ENCODE measurements around the gene ABCF1. TPM values are rescaled to one million over a fixed set of nuclear protein-coding genes. Genes with fewer than 3 reads are reported as not detected.
"Not testable (repeated sequence)": the region's sequence is repeated elsewhere in the genome, so short reads cannot be mapped to it uniquely, and the experiment has no call there.

Gene ABCF1
- 10 to 100 TPM; 64.3 to 65.2 TPM for total RNA-seq

DNA sequence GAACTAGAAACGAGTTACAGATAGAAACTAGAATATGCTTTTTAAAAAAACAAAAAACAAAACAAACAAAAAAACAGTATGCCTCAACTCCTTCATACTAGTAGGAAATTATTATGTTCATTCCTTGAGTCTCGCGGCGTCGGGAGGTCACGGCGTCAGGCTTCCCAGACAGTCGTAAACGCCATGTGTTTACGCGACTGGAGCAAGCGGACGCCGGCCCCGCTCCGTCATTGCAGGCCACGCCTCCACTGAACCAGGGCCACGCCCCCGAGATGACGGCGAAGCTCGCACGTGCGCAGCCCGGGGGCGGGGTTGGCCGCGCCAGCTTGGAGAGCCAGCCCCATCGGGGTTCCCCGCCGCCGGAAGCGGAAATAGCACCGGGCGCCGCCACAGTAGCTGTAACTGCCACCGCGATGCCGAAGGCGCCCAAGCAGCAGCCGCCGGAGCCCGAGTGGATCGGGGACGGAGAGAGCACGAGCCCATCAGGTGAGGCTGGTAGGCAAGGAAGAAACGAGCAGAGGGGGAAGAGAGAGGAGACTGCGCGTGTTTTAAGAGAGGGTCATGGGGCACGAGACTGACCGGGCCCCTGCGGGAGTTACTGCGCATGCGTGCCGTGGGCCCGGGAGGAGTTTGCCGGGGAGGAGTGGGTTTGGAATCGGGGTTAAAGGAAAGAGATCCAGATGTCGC is at the start of gene ABCF1:
Gene ABCF1 (plus strand): TSS at position 368 of the 687 bp plus-strand sequence. CDS start 46 bp downstream, at position 414.
- Mint-ChIP-seq H3K4me1 (peaks cover 63% of the 10 kb centered on the region), H3K4me3 (peak within 1 kb of the TSS; percentile 97), H3K27me3 (no peaks in the 10 kb centered on the region), H3K36me3 (ENCODE audit: low read depth) (peaks cover 18% of the 10 kb centered on the region), H3K9me3 (no peaks in the 10 kb centered on the region), H3K27ac (peak within 1 kb of the TSS; percentile 97)
- DNase-seq = peak; percentile 99
- POLR2A ChIA-PET = interaction anchor here (0.8 to 2.8 kb wide), 22 partner anchors 9 to 505 kb away, joined by 3 to 61 read pairs (median 5); partner anchors contain the start of genes GNL1, MDC1, MRPS18B and PPP1R11
- CTCF ChIA-PET = interaction anchor here (0.7 to 2.3 kb wide), 11 partner anchors 14 to 160 kb away, joined by 3 to 15 read pairs (median 5); partner anchors contain the start of genes DHX16, GNL1 and PRR3

DNA sequence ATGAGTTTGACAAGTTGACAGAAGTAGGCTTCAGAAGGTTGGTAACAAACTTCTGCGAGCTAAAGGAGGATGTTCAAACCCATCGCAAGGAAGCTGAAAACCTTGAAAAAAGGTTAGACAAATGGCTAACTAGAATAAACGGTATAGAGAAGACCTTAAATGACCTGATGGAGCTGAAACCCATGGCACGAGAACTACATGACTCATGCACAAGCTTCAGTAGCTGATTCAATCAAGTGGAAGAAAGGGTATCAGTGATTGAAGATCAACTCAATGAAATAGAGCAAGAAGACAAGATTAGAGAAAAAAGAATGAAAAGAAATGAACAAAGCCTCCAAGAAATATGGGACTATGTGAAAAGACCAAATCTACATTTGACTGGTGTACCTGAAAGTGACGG is 49.3 kb upstream of the ABCF1 start:
- ChIA-PET CTCF (interaction anchor here (3.8 kb wide), 1 partner anchor 10 kb away, joined by 15 read pairs; no protein-coding TSS in a partner anchor), POLR2A (interaction anchor here (1.1 to 1.6 kb wide), 4 partner anchors 13 to 42 kb away, joined by 3 to 7 read pairs (median 4); no protein-coding TSS in a partner anchor)
- H3K27me3 Mint-ChIP-seq = peaks cover 12% of the 10 kb centered on the region

DNA sequence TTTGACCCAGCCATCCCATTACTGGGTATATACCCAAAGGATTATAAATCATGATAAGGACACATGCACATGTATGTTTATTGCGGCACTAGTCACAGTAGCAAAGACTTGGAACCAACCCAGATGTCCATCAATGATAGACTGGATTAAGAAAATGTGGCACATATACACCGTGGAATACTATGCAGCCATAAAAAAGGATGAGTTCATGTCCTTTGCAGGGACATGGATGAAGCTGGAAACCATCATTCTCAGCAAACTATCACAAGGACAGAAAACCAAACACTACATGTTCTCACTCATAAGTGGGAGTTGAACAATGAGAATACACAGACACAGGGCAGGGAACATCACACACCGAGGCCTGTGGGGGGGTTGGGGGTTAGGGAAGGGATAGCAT is 44.8 kb upstream of the ABCF1 start:
- H3K9me3 Mint-ChIP-seq, H3K27ac Mint-ChIP-seq, DNase-seq, CTCF ChIA-PET, H3K4me3 Mint-ChIP-seq: not testable (repeated sequence)
- H3K36me3 Mint-ChIP-seq (ENCODE audit: low read depth) = peaks cover 17% of the 10 kb centered on the region
- peaks cover 12% of the 10 kb centered on the region for H3K27me3 Mint-ChIP-seq
- POLR2A ChIA-PET = interaction anchor here (1.0 to 2.0 kb wide), 3 partner anchors 32 to 35 kb away, joined by 3 to 10 read pairs (median 3); no protein-coding TSS in a partner anchor
- H3K4me1 Mint-ChIP-seq = peaks cover 37% of the 10 kb centered on the region

More for the DNA sequence above, 49.3 kb upstream of the ABCF1 start:
- peaks cover 41% of the 10 kb centered on the region for H3K36me3 Mint-ChIP-seq (ENCODE audit: low read depth)
- not testable (repeated sequence) for DNase-seq, H3K4me3 Mint-ChIP-seq, H3K27ac Mint-ChIP-seq
- H3K9me3 Mint-ChIP-seq = peaks cover 17% of the 10 kb centered on the region
- peaks cover 26% of the 10 kb centered on the region for H3K4me1 Mint-ChIP-seq

DNA sequence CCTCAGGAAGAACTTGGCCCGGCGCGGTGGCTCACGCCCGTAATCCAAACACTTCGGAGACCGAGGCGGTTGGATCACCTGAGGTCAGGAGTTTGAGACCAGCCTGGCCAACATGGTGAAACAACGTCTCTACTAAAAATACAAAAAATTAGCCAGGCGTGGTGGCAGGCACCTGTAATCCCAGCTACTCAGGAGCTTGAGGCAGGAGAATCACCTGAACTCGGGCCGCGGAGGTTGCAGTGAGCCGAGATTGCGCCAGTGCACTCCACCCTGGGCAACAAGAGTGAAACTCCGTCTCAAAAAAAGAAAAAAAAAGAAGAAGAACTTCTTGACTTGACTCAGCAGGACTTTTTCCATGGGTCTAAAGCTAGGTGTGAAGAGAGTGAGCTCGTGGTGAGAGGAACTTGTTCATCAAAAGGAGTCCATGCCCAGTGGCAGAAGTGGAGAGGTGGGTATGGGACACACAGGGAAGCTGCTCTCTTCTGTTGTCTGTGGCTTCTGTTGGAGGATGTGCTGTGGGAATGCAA is 41.8 kb upstream of the ABCF1 start:
- ChIA-PET CTCF (interaction anchor here (1.0 to 5.3 kb wide), 8 partner anchors 13 to 46 kb away, joined by 3 to 95 read pairs (median 9); no protein-coding TSS in a partner anchor), POLR2A (interaction anchor here (0.7 to 5.3 kb wide), 12 partner anchors 11 to 1045 kb away, joined by 3 to 154 read pairs (median 4); partner anchors contain the start of genes ABCF1 and PRR3)
- not testable (repeated sequence) for H3K9me3 Mint-ChIP-seq; H3K4me3 Mint-ChIP-seq; H3K27me3 Mint-ChIP-seq; H3K36me3 Mint-ChIP-seq (ENCODE audit: low read depth)
- Mint-ChIP-seq H3K4me1 (peaks cover 54% of the 10 kb centered on the region), H3K27ac (peak overlapping the region; percentile 40)
- DNase-seq = peak; percentile 45

DNA sequence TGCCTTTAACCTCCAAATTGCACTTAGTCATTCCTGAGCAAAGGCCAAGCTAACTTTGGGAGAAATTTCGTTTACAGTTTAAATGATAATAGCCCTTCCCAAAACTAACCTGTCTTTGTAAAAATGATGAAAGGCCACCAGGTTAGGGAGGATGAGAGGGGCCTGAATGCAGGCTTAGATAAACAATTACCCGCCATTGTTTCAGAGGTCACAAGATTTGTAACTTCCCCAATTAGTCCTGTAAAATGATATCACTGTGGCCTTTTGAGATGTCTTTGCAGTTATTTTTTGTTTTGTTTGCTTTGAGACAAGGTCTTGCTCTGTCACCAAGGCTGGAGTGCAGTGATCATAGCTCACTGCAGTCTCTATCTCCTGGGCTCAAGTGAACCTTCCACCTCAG is 41.2 kb upstream of the ABCF1 start:
- POLR2A ChIA-PET = interaction anchor here (0.7 to 5.3 kb wide), 12 partner anchors 11 to 1045 kb away, joined by 3 to 154 read pairs (median 4); partner anchors contain the start of genes ABCF1 and PRR3
- H3K4me3 Mint-ChIP-seq = no peak overlapping the region
- peaks cover 54% of the 10 kb centered on the region for H3K4me1 Mint-ChIP-seq
- H3K36me3 Mint-ChIP-seq (ENCODE audit: low read depth) = no peaks in the 10 kb centered on the region
- CTCF ChIA-PET = interaction anchor here (1.0 to 5.3 kb wide), 8 partner anchors 13 to 46 kb away, joined by 3 to 95 read pairs (median 9); no protein-coding TSS in a partner anchor
- no peaks in the 10 kb centered on the region for H3K9me3 Mint-ChIP-seq
- peak overlapping the region; percentile 40 for H3K27ac Mint-ChIP-seq
- DNase-seq = no peak
- no peaks in the 10 kb centered on the region for H3K27me3 Mint-ChIP-seq

DNA sequence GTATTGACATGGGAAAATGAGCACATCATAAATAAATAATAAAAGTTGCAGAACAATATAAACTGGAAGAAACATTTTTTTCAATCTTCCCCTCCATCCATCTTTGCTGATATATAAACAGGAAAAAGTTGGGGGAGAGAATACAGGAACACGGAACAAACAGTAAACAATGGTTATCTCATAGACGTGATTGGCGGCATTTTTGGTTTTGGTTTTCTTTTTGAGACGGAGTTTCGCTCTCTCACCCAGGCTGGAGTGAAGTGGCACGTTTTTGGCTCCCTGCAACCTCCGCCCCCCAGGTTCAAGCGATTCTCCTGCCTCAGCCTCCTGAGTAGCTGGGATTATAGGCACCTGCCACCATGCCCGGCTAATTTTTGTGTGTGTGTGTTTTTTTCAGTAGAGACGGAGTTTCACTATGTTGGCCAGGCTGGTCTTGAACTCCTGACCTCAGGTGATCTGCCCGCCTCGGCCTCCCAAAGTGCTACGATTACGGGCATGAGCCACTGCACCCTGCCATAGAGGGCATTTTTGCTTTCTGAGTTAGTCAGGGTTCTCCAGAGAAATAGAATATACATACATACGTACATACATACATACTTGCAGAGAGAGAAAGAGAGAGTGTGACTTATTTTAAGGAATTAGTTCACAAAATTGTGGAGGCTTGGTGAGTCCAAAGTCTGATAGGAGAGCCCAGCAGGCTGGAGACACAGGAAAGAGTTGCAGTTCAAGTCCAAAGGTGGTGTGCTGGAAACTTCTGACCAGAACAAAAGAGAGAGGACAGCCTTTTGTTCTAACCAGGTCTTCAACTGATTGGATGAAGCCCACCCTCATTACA is 37.6 kb upstream of the ABCF1 start:
- Mint-ChIP-seq H3K4me3 (peak overlapping the region; percentile 80), H3K9me3 (no peaks in the 10 kb centered on the region), H3K27ac (peak overlapping the region; percentile 85), H3K36me3 (ENCODE audit: low read depth) (no peaks in the 10 kb centered on the region), H3K27me3 (no peaks in the 10 kb centered on the region), H3K4me1 (peaks cover 41% of the 10 kb centered on the region)
- peak; percentile 42 for DNase-seq
- POLR2A ChIA-PET = interaction anchor here (1.1 to 5.3 kb wide), 5 partner anchors 9 to 148 kb away, joined by 3 to 154 read pairs (median 12); no protein-coding TSS in a partner anchor
- CTCF ChIA-PET = interaction anchor here (0.6 to 5.3 kb wide), 13 partner anchors 10 to 176 kb away, joined by 3 to 95 read pairs (median 11); partner anchors contain the start of gene ABCF1

DNA sequence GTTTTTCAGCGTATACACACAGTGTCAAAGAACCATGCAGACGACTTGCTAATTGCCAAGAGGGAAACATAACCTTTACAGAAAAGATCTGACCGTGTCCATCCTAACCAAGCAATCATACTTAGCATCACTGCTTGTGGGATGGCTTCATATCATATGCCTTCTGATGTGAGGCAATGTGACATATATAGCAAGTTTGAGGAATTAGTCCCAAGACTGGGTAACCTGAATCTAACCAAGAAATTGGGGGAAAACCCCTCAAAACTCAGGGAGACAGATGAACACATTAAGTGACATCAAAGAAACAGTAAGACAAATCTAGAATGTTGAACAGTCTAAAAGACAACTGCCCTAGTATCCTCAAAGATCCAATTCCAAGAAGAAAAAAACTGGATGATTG is 33.3 kb upstream of the ABCF1 start:
- no peaks in the 10 kb centered on the region for H3K36me3 Mint-ChIP-seq (ENCODE audit: low read depth)
- POLR2A ChIA-PET = no interaction called here
- no peak overlapping the region for H3K27ac Mint-ChIP-seq
- H3K9me3 Mint-ChIP-seq = no peaks in the 10 kb centered on the region
- no peaks in the 10 kb centered on the region for H3K27me3 Mint-ChIP-seq
- no peak for DNase-seq
- CTCF ChIA-PET = interaction anchor here (1.5 to 16.0 kb wide), 2 partner anchors 30 to 55 kb away, joined by 3 to 267 read pairs; no protein-coding TSS in a partner anchor
- peaks cover 27% of the 10 kb centered on the region for H3K4me1 Mint-ChIP-seq
- H3K4me3 Mint-ChIP-seq = no peak overlapping the region

DNA sequence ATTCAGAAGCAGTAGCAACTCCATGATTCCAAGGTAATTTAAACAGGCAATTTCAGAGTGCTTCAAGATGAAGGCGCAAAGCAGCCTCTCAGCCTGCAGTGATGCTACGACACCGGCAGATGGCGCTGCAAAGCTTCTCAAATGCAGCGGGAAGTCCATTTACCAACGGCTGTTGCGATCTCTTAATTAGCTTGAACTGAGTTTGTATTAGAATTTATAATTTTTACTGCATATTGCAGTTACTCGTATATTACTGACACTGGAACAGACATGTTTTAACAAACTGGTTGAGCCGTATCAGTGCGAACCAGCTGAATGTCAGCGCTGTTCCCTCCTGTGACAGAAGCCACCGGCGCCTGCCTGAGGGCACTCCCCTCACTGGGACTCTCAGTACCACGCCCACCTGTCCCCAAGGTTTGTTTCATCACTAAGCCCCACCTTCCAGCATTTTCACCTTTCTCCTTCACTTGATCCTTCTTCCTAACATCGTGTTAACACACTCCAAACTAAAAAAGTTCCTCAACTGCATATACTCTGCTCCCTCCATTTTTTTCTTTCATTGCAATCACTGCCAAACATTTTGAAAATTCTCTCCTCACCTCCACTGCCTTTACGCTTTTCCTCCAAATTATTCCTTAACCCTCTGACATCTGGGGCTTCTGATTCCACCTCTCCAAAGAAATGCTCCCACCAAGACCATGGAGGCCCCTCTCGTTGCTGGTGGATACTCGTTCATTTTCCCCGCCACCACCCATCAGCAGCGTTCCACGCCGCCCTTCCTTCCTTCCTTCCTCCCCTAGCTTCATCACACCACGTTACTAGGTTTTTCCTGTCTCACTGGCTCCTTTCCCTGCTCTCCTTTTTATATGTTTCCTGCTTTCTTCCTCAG is 29.5 kb upstream of the ABCF1 start:
- Mint-ChIP-seq H3K9me3 (no peaks in the 10 kb centered on the region), H3K4me1 (peaks cover 34% of the 10 kb centered on the region), H3K27ac (peak overlapping the region; percentile 77), H3K4me3 (peak overlapping the region; percentile 75), H3K27me3 (no peaks in the 10 kb centered on the region), H3K36me3 (ENCODE audit: low read depth) (peaks cover 13% of the 10 kb centered on the region)
- ChIA-PET CTCF (interaction anchor here (0.6 to 16.0 kb wide), 44 partner anchors 10 to 546 kb away, joined by 3 to 267 read pairs (median 7); partner anchors contain the start of genes ABCF1, DHX16, GNL1 and IER3), POLR2A (interaction anchor here (0.6 to 7.9 kb wide), 23 partner anchors 10 to 190 kb away, joined by 3 to 119 read pairs (median 7); partner anchors contain the start of genes ABCF1, GNL1, MRPS18B and PPP1R10)
- DNase-seq = peak; percentile 83

DNA sequence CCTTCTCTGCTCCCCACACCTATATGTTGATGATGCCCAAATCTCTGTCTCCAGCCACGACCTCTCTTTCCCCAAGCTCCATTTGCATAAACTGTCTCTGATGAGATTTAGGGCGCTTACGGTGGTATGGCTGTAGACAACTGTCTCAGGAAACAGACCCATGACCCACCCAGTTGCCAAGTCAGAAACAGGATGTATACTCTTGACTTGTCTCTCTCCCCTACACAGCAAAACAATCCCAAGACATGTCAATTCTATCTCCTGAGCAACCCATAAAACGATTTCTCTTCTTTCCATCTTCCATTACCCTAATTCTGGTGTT is 28.9 kb upstream of the ABCF1 start:
- CTCF ChIA-PET = interaction anchor here (0.7 to 16.0 kb wide), 28 partner anchors 9 to 368 kb away, joined by 3 to 267 read pairs (median 10); partner anchors contain the start of genes ABCF1, GNL1, IER3 and MRPS18B

DNA sequence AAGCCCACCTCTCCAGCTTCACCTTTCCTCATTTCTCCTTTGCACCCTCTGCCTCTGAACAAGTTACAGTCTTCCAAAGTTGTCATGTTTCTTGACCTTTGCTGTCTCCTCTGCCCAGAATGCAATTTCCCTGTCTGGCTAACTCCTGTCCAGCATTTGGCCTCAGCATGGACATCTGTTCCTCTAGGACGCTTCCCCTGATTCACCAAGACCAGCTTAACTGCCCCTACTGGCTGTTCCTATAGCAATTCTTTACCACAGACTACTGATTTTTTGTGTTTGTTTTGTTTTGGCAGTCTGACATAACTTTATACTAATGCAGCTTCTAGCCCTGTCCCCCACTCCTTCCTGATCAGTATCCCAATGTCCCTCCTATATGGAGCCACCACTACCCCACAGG is 28.3 kb upstream of the ABCF1 start:
- POLR2A ChIA-PET = interaction anchor here (1.2 to 7.9 kb wide), 15 partner anchors 11 to 188 kb away, joined by 4 to 119 read pairs (median 9); partner anchors contain the start of genes ABCF1, GNL1, MRPS18B and PPP1R10
- peak overlapping the region; percentile 75 for H3K4me3 Mint-ChIP-seq
- CTCF ChIA-PET = interaction anchor here (0.7 to 16.0 kb wide), 22 partner anchors 9 to 367 kb away, joined by 3 to 267 read pairs (median 17); partner anchors contain the start of genes ABCF1, GNL1 and PRR3
- H3K4me1 Mint-ChIP-seq = peaks cover 34% of the 10 kb centered on the region
- H3K27ac Mint-ChIP-seq = peak overlapping the region; percentile 77
- no peak for DNase-seq
- no peaks in the 10 kb centered on the region for H3K9me3 Mint-ChIP-seq
- H3K36me3 Mint-ChIP-seq (ENCODE audit: low read depth) = peaks cover 16% of the 10 kb centered on the region
- H3K27me3 Mint-ChIP-seq = no peaks in the 10 kb centered on the region

More for the DNA sequence above, 28.9 kb upstream of the ABCF1 start:
- peaks cover 16% of the 10 kb centered on the region for H3K36me3 Mint-ChIP-seq (ENCODE audit: low read depth)
- no peak for DNase-seq
- H3K27ac Mint-ChIP-seq = peak overlapping the region; percentile 77
- H3K27me3 Mint-ChIP-seq = no peaks in the 10 kb centered on the region
- H3K9me3 Mint-ChIP-seq = no peaks in the 10 kb centered on the region
- POLR2A ChIA-PET = interaction anchor here (0.8 to 7.9 kb wide), 18 partner anchors 10 to 189 kb away, joined by 3 to 119 read pairs (median 8); partner anchors contain the start of genes ABCF1, GNL1, MRPS18B and PPP1R10
- peak overlapping the region; percentile 75 for H3K4me3 Mint-ChIP-seq
- H3K4me1 Mint-ChIP-seq = peaks cover 34% of the 10 kb centered on the region

DNA sequence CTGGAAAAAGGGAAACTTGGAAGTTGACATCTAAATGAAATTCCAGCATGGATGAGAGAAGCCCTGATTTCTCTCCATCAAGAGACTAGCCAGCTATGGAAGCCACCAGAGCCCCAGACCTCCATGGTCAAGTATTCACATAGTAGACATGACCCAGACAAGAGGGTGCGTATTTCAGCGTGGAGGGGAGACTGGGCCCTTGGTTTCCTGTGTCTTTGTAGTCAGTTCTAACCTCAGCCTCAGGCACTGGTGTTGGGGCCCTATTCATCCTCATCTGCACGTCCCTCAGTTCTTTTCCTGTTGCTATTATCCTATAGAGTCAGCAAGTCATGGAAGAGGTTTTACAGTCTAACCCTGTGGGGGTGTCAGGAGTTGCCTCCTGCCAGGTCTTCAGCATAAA is 27.4 kb upstream of the ABCF1 start:
- H3K27me3 Mint-ChIP-seq = no peaks in the 10 kb centered on the region
- H3K27ac Mint-ChIP-seq = peak overlapping the region; percentile 11
- CTCF ChIA-PET = interaction anchor here (0.6 to 16.0 kb wide), 16 partner anchors 8 to 497 kb away, joined by 3 to 267 read pairs (median 18); partner anchors contain the start of genes GNL1 and PRR3
- no peak overlapping the region for H3K4me3 Mint-ChIP-seq
- POLR2A ChIA-PET = interaction anchor here (1.2 to 7.9 kb wide), 7 partner anchors 12 to 62 kb away, joined by 3 to 119 read pairs (median 27); partner anchors contain the start of genes ABCF1, GNL1 and PRR3
- no peak for DNase-seq
- peaks cover 23% of the 10 kb centered on the region for H3K36me3 Mint-ChIP-seq (ENCODE audit: low read depth)
- no peaks in the 10 kb centered on the region for H3K9me3 Mint-ChIP-seq
- peaks cover 34% of the 10 kb centered on the region for H3K4me1 Mint-ChIP-seq

Measured in activated CD4-positive, alpha-beta memory T cell treated with anti-CD3 and anti-CD28 coated beads, Interleukin-2, amount 10 ng/mL, durations not matched to agents 7 days and 5 days (primary cell).